Sciatic nerve (tissue), 2 donors: ENCODE measurements around the gene PPP3R2. TPM values are rescaled to one million over a fixed set of nuclear protein-coding genes. Genes with fewer than 3 reads are reported as not detected.
"Not testable (repeated sequence)": the region's sequence is repeated elsewhere in the genome, so short reads cannot be mapped to it uniquely, and the experiment has no call there.

Source experiments
- ATAC-seq: fragments of 200-7000 bp; cut with Tn5 transposase; one replicate; pipeline ENCODE4 v1.9.1; 2020; ENCODE audit warnings: mild to moderate bottlenecking, moderate library complexity
- DNase-seq: peaks from one replicate; pipeline ENCODE4 v3.0.0-alpha.2; 2020; ENCODE audit warnings: low spot score
- intact Hi-C: fragments of 100-400 bp; cut with DNase I; formaldehyde crosslinking; loops from one replicate; pipeline ENCODE4 v1.14.2; 2022
- total RNA-seq: library from RNA; stranded (reverse); fragmentation: NEBNext Ultra II Directional; extraction: Animal tissue kit (Norgen Biotek cat#: 25700); gene quantifications from one replicate; pipeline ENCODE4 v1.2.1, GENCODE V29; 2021
- donor health status: DM: no; HTN: no; CAD: no.
- donor health status: DM: no; HTN: no; CAD: no.

Gene PPP3R2
- total RNA-seq, 1 donor from 2014 or later: not detected

DNA sequence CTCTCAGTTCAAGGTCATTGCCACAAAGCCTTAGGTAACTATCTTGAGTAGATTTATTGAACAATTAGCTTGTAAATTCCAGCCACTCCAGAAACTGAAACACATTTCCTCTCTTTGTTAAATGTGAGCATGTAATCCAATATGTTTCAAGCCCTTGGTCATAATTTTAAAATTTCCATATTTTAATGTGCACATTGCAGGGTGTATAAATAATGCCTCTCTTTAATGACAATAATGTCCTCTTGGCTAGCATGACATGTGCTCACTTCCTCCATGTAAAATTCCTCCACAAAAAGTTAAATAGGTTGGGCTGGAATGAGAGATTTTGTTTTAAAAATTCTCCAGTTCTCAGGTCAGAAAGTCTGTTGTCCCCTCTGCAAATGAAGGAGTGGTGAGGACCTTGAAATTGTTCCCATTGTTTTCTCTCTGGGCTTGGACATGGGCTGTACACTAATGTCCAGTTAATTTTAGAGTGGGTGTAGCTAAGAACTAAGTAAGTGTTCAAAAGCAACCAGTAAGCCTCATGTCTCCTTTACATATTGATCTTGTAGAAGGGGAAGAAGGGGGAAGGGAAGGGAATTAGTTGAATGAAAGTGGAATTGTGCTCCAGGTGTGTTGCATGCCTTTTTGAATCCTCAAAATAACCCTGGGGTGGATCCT, 2.9 kb downstream of the PPP3R2 start:
- ATAC-seq (no peak), DNase-seq (no peak)
- intact Hi-C loops: no loop called here

DNA sequence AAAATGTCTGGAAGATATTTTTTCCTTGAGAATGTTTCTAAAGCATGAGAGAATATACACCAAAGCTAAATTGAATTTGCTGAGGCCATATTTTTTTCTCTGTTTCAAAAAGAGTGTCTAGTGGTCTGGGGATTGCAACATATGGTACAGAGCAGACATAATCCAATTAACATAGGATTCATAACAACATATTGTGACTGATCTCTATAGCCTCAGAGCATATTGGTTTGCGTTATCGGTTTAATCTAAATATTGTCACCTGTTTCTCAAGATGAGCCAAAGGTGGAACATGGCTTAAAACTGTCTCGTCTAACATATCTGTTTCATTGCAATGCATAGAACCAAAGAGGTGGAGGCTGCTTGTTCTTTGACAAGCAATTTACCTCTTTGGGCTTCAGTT, 3.9 kb downstream of the PPP3R2 start:
- DNase-seq (no peak), ATAC-seq (no peak)
- intact Hi-C loops: no loop called here

DNA sequence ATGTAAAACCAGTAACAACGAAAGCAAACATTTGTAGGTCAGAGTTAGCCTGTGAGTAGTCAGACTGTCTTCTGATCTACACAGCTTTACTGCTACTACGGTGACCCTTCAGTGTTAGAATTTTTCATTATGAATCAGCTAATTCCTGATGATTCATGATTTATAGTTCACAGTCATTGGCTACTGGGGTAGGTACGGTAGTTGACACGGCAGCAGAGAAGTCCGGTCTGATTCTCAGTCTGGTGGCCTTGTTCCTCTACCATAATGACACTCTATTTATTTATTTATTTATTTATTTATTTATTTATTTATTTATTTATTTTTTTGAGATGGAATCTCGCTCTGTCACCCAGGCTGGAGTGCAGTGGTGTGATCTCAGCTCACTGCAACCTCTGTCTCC, 4.7 kb downstream of the PPP3R2 start:
- DNase-seq, intact Hi-C loops, ATAC-seq: not testable (repeated sequence)

DNA sequence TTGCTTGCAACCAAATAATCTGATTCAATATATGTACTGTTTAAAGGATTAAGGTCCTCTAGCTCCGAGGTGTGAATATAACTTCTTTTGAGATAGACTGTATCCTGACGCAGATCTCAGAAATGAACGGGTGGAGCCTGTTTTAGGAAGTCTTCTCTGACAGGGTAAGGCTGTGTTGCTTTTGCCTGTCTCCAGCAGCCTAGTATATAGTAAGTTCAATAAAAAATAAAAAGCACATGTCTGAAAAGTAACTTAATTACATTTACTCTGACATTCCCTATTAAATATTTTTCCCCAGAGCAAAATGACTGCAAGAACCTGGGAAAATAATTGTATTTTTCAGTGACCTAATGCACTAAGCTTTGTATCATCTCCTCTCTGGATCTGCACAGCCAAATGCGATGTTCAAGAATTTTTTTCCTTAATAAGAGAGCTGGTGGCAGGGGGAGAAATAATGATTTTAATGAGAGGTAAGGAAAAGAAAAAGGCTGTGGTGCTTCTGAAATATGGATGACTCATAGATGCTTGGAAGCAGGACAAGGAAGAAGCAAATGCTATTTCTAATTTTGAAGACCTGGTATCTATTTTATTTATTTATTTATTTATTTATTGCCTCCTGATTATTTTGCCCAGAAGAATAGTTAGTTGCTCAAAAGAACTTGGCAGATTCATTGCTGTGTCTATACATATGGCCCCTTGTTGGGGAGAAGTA, 7.3 kb downstream of the PPP3R2 start:
- no peak for DNase-seq
- intact Hi-C loops: no loop called here
- ATAC-seq: no peak

DNA sequence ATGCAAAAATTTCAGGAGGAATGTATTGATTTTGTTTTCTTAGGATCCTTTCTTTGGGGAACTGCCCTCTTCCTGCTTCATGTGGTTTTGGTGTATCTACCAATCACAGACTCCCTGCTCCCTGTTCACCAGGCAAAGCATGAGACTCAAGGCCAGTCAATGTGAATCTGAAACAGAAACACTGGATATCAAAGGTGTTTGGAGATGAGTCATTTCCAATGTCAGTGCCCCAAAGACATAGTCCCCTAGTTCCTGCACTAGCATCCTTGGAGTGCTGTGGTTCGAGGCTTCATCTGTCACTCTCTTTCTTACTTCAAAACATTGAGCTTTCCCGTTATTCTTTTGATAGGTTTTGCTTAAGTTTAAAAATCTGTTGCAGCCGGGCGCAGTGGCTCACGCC, 8.1 kb downstream of the PPP3R2 start:
- DNase-seq: no peak
- ATAC-seq: no peak
- intact Hi-C loops: no loop called here

DNA sequence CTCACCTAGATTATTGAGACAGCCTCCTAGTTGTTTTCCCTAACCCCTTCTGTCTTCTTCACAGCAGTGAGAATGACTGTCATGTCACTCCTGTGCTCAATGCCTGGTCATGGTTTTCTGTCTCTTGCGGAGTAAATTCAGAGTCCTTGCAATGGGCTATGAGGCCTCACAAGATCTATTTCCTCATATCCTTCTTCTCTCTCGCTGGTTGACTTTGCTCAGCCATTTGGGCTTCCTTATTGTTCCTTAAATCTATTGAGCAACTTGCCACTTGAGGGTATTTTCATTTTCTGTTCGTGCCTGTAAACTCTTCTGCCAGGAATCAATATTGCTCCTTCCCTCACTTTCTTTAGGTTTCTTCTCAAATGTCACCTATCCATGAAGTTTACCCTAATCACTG, 9.0 kb downstream of the PPP3R2 start:
- intact Hi-C loops: no loop called here
- no peak for ATAC-seq
- DNase-seq: no peak

DNA sequence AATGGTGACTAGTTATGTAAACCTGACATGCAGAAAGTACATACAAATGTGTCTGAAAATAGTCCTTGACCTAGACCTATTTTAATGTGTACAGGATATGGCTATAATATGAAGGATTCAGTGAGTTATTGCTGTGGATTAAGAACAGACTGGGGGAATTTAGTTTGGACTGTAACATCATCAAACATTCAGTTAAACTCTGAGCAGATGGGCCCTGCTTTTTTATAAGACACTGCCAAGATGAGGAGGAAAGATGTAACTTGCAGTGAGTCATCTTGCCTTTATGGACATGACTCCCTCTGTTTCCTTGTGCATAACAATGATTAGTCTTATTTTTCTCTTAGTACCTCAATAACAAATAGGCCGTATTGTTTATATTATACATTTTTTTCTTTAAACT, 12.2 kb downstream of the PPP3R2 start:
- no peak for DNase-seq
- intact Hi-C loops: no loop called here
- no peak for ATAC-seq

DNA sequence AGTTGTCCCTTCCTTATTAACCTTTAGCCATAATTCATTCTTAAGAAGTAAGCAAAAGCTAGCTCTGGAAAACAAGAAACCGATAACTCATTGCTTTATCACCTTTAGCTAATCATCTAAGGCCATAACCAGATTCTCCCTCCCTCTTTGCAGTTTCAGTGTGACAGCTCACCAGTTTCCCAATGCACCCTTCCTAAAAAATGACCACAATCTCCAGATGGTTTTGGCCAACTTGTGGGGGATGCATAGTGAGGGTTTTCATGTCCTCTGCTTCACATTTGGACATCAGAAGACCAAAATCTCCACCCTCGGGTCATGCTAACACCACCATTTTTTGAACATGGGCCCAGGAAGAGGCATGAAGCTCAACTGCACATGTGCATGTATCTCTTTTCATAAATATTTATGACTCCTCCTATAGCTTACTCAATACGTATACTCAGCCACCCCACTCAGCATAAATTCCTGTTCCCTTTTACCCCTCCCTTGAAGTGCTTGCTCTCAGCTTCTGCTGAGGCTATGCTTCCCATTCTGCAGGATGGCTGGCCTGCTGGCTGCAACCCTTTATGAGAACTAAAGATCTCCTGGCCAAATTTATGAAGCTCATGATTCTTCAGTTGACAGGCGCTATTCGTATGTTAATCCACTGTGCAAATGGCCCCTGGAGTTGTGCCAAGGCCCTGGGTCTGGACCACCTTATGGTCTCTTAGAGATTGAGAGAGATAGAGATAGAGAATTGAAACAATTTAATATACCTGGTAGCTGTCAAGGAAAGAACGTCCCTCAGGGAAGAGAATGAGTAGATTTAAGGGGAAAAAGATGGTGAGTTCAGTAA, 14.8 kb downstream of the PPP3R2 start:
- peak; percentile 58 for DNase-seq
- no peak for ATAC-seq
- intact Hi-C loops: no loop called here

DNA sequence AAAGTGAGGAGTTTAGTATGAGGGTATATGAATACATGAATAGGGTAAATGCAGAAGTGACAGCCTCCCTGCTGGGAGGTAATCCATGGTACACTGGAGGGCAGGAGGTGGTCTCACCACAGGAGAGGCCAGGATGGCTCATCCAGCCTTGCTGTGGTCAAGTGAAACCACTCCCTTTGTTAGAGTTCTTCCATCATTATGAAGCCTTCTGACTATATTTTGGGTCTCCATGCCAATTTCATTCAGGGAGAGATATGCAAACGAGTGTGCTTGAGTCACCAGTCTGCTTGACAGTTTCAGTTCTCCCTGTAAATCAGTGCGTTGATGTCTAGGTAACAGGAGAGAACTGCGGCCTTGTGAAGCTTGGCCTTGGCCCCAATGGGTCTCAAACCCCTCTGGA, 16.4 kb downstream of the PPP3R2 start:
- intact Hi-C loops: no loop called here
- no peak for ATAC-seq
- DNase-seq: no peak

DNA sequence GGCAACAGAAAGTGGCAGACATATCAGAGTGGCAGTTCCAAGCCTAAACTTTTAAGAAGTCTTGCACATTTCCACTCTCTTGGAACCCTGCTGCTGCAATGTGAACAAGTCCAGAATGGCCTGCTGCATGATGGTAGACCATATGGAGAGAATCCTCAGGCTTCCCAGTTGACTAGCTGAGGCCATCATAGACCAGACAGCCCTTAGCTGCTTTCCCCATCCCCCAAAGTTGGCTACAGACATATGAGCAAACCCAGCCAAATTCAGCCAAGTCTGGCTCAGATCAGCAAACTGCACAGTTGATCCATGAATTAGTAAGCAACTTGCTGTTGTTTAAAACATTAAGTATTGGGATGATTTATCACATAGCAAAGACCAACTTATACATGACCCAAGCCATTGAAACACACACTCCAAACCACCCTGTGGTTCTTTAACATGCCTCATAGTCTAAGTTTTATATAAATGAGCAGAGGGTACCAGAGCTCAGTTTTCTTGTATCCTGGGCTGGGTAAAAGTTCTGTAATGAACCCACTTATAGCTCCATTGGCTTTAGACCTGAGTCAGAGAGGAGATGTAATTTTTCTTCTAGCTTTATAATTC, 19.9 kb downstream of the PPP3R2 start:
- DNase-seq: no peak
- intact Hi-C loops: no loop called here
- no peak for ATAC-seq

DNA sequence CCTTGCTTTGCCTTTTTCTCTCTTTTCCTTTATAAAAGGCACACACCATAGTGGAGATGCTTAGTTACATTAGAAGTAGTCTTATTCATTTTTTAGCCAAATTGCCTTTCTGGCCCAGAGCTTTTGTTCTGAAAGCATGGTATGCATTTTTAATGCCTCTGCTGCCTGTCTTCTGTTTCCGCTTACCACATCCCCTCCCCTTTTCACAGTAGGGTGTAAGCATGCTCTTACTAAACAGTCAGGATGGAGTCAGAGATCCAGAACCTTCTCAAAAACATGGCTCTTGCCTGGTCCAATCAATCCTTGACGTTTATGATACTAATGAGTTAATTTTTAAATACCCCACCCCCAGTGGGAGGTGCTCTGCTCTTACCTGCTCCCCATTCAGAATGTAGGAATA, 22.5 kb downstream of the PPP3R2 start:
- no peak for ATAC-seq
- intact Hi-C loops: no loop called here
- DNase-seq: no peak

DNA sequence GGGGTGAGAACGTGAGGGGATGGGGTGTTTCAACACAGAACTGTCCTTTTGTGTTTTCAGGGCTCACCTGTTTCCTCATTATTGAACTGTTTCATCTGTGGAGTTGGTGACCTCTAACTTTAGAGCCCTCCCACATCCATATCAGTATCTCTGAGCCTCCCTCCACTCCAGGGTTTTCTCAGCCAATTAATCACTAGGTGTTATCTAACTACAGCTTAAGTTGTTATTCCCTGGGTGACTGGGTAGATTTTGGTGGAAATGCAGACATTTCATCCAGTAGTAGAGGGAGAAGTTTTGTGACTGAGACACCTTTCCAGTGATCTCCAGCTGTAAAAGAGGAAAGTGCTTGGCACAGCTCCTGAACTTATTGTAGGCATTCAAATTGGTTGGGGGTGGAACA, 23.7 kb downstream of the PPP3R2 start:
- no peak for DNase-seq
- ATAC-seq: no peak
- intact Hi-C loops: no loop called here

DNA sequence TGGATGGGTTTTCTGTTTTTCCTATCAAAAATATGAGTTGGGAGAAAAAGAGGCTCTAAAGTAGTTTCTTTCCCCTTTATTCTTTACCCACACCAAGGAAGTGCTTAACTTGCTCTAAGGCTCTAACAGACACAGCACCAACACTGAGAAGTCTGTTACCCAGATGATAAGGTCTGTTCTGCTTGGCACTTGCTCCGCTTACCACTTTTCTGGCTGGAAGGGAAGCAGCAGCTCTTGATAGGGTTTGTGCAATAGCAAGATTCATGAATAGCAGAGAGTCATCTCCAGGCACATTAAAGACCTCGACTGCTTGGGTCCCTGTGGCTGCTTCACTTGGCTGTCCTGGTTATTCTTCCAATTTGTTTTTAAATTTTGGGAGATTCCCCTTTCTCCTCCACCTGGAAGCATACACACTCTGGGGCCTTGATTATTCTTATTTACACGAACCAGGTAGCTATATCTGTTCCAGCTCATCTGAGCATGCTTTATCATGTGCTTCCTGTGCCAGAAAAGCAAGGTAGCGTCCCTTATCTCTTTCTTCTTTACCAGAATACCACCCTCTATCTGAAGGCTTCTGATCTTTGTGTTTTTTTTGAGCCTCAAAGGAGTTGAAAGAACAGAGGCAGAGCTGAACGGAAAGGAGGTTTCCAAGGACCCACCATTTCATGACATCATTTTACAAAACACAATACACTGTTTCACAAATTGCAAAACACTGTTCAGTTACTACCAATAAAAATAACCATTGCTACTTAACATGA, 24.8 kb downstream of the PPP3R2 start:
- ATAC-seq (no peak), DNase-seq (no peak)
- intact Hi-C loops: no loop called here

DNA sequence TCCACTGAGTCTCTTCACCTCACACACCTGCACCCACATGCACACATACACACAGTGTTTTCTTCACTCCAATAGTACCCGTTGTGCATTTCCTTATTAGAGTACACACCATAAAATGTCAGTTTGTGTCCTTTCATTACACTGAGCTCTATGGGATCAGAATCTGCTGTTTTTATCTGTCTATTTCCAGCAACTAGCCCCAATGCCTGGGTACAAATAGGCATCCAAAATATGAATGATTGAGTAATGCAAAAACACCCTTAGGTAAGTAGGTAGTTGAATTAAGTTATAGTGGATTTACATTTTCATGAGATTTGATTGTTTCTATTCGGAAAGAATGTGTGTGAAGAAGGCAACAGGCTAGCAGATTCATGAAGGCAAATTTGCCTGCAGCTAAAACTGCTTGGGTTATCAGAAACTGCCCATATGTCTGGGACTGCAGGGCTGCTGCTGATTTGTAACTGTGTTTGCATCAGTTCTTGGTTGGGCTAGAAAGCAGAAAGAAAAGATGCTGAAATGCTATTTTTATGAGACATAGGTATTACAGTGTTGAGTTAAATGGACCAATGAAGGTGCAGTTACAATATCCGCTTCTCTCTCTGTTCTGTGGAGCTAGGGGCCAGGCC, 26.9 kb downstream of the PPP3R2 start:
- intact Hi-C loops: no loop called here
- no peak for DNase-seq
- no peak for ATAC-seq

DNA sequence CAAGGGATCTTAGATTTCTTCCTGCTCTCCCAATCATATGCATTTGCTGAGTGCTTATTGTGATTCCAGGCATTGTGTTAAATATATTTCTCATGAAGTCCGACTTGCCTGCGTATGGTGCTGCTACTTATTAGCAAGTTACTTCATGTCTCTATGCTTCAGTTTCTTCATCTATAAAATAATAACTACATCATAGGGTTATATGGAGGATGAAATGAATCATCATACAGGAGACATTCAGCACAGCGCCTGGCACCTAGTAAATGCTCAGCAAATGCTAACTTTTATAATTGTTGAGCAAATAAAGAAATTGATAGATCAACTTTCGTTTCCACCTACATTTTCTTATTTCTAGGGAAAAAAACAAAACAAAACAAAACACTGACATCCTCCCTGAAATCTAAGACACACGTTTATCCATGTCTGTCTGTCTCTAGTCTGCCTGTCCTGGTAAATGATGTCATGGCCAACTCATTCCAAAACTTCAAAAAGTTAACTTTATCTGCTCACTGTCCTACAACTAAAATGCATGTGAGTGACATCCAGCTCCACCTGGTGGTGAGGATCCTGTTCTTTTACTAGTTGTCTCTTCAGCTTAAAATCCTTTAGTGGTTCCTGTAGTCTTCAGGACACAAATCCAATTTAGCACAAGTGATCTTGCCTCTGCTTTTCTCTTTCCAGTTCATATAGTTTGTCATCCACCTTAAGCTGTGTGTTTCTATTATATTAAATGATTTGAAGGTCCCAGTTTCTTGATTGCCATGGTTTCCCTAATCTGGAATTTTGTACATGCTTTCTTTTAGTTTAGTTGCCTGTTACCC, 27.7 kb downstream of the PPP3R2 start:
- DNase-seq (no peak), ATAC-seq (no peak)
- intact Hi-C loops: no loop called here

DNA sequence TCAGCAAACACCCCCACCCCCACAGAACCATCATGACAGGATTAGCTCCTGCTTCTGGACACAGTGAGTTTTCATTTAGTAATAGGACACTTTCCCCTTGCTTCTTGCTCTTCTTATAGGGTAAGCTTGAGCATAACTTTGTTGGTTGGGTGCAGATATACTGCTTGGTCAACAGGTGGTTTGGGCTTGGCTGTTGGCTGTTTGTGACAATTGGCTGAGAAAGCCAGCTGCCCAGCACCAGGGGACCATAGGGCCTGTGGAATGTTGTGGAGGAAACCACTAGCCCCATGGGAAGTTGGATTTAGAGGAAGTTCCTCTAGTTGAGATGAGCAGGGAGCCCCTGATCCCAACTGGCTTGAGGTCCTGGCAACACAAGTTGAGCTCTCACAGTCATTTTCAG, 30.5 kb downstream of the PPP3R2 start:
- intact Hi-C loops: no loop called here
- DNase-seq (no peak), ATAC-seq (no peak)

DNA sequence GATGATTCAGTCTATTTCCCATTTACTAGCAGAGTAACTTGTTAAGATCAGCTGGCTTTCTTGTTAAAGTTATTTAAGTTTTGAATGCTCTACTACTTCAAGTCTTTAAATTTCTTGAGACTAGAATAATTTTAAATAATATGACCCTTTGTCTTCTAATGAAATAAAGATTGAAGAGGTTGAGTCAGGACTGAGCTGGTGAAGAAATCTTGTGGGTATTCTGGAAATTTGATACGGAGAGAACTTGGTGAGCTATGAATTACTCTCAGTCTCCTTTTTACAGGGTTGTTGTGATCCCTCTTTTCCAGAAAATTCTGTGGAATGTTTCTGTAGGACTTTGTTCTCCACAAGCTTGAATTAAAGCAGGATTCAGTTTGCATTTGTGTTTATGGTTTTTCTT, 31.8 kb downstream of the PPP3R2 start:
- DNase-seq (no peak), ATAC-seq (no peak)
- intact Hi-C loops: no loop called here

DNA sequence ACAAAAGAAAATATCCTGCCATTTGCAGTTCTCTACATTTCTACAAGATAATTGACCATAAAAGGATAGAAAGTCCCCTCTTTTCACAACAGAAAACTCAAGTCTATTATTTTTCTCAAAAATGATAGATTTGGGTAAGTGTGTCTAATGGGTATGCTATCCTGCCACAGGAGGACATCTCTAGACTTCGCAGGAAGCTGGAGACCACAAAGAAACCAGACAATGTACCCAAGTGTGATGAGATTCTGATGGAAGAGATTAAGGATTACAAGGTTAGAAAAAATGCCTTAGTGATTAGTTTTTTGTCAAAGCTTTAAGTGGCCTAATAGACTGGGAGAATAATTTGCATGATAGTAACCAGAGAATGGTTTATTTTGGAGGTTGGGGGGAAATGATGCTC, 33.0 kb downstream of the PPP3R2 start:
- no peak for ATAC-seq
- intact Hi-C loops: no loop called here

More for the DNA sequence above, 33.0 kb downstream of the PPP3R2 start:
- DNase-seq: no peak
